AG04450 (cell line): ENCODE data around the gene AKT1S1. TPM values are rescaled to one million over a fixed set of nuclear protein-coding genes. Genes with fewer than 3 reads are reported as not detected.

ENCODE experiments used
- CTCF ChIA-PET: fragments of 300-600, 350-600 bp; formaldehyde crosslinking; extraction: SDS; loops from one replicate; lab custom pipeline; 2022; ENCODE audit warnings: antibody characterized with exemption, inconsistent platforms; lab: Charles Lee
- POLR2A ChIA-PET: fragments of 350-600 bp; formaldehyde crosslinking; extraction: SDS; loops from one replicate; lab custom pipeline; 2021; ENCODE audit warnings: antibody characterized with exemption, inconsistent platforms; lab: Yijun Ruan, JAX
- DNase-seq: peaks from one replicate; pipeline ENCODE4 v3.0.0-alpha.2; 2011; ENCODE audit warnings: low read depth, low spot score
- H3K27ac ChIP-seq: one replicate; pipeline ENCODE4 v1.5.1; 2012; ENCODE audit warnings: low read depth, low read length, control low read depth
- H3K27me3 ChIP-seq: one replicate; pipeline ENCODE4 v1.6.0; 2012; ENCODE audit warnings: low read length; ENCODE audit not compliant: control insufficient read depth, insufficient read depth
- H3K4me3 ChIP-seq: 2 replicates; pipeline ENCODE4 v1.5.1; 2011; ENCODE audit warnings: mild to moderate bottlenecking, low read depth, low read length, control low read depth
- H3K9me3 ChIP-seq: 2 replicates; pipeline ENCODE4 v1.5.1; 2012; ENCODE audit warnings: low read length; ENCODE audit not compliant: control insufficient read depth, insufficient read depth
- polyA plus RNA-seq: library from polyadenylated mRNA; depleted of rRNA; stranded (reverse); fragments of >200 nt; gene quantifications from 2 replicates; pipeline ENCODE4 v1.2.3, GENCODE V29; 2011
- TF ChIP-seq, protein P1 (sequence below): IDR thresholded peaks from 2 replicates; pipeline ENCODE4 v1.5.1; 2011; ENCODE audit warnings: low read depth, low read length, control low read depth, inconsistent platforms

Gene AKT1S1
- polyA plus RNA-seq, 1 experiment = 27.5 TPM

DNA sequence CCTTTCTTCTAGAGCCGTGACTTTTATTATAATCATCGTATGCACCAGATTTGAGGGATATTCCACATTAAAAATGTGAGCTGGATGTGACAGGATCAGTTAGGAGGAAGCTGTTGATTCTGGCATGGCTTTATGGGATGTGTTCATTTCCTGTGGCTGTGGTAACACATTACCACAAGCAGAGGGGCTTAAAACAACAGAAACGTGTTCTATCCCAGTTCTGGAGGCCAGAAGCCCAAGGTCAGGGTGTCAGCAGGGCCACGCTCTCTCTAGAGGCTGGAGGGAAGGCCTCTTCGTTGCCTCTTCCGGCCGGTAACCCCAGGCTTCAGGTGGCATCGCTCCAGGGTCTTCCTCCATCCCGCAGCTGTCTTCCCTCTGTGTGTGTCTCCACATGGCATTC, 44.6 kb downstream of the AKT1S1 start:
- Histone ChIP-seq H3K4me3 (no peak overlapping the region), H3K9me3 (no peaks in the 10 kb centered on the region; the same call in 1 of the 2 replicates), H3K27me3 (no peaks in the 10 kb centered on the region), H3K27ac (no peak overlapping the region)
- ChIA-PET POLR2A (no interaction called here), CTCF (no interaction called here)
- TF ChIP-seq, protein P1, sequence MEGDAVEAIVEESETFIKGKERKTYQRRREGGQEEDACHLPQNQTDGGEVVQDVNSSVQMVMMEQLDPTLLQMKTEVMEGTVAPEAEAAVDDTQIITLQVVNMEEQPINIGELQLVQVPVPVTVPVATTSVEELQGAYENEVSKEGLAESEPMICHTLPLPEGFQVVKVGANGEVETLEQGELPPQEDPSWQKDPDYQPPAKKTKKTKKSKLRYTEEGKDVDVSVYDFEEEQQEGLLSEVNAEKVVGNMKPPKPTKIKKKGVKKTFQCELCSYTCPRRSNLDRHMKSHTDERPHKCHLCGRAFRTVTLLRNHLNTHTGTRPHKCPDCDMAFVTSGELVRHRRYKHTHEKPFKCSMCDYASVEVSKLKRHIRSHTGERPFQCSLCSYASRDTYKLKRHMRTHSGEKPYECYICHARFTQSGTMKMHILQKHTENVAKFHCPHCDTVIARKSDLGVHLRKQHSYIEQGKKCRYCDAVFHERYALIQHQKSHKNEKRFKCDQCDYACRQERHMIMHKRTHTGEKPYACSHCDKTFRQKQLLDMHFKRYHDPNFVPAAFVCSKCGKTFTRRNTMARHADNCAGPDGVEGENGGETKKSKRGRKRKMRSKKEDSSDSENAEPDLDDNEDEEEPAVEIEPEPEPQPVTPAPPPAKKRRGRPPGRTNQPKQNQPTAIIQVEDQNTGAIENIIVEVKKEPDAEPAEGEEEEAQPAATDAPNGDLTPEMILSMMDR = no peak
- no peak for DNase-seq

DNA sequence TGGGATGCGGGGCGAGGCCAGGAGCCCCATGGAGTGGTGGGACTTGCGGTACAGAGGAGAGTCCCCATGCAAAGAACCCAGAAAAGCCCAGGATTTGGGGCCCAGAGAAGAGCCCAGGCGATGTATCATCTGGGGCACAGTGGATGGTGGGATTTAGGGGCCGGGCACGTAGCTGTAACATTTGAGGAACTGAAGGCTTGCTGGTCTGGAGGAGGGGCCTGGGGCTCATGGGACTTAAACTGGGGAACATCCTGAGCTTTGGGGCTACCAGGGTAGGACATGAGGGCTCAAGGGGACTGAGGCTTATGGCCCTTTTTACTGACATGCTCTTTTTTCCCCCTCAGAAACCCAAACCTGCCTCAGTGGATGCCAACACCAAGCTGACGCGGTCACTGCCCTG, 45.6 kb downstream of the AKT1S1 start:
- CTCF ChIA-PET = no interaction called here
- TF ChIP-seq, protein P1 = no peak

DNA sequence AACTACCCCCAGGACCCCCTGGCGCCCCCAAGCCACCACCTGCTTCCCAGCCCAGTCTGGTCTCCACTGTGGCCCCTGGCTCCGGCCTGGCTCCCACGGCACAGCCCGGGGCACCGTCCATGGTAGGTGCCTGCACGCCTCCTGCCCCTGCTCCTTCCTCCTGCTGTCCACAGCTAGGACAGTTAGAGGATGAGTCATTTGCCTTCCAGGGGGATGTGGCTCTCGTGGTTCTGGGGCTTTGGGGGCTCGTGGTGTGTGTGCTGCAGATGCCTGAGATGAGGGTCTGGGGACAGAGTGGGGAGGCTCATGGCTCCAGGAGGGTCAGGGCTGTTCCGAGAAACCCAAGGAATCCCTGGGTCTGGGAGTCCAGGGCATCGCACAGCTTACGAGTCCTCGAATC, 46.4 kb downstream of the AKT1S1 start:
- Histone ChIP-seq H3K9me3 (no peaks in the 10 kb centered on the region; the same call in 1 of the 2 replicates), H3K27me3 (no peaks in the 10 kb centered on the region), H3K27ac (no peak overlapping the region), H3K4me3 (no peak overlapping the region)
- no peak for DNase-seq
- TF ChIP-seq, protein P1 = no peak
- ChIA-PET POLR2A (no interaction called here), CTCF (no interaction called here)

More for the DNA sequence above, 45.6 kb downstream of the AKT1S1 start:
- Histone ChIP-seq H3K4me3 (no peak overlapping the region), H3K9me3 (no peaks in the 10 kb centered on the region; the same call in 1 of the 2 replicates), H3K27me3 (no peaks in the 10 kb centered on the region), H3K27ac (no peak overlapping the region)
- POLR2A ChIA-PET = no interaction called here
- DNase-seq = no peak

DNA sequence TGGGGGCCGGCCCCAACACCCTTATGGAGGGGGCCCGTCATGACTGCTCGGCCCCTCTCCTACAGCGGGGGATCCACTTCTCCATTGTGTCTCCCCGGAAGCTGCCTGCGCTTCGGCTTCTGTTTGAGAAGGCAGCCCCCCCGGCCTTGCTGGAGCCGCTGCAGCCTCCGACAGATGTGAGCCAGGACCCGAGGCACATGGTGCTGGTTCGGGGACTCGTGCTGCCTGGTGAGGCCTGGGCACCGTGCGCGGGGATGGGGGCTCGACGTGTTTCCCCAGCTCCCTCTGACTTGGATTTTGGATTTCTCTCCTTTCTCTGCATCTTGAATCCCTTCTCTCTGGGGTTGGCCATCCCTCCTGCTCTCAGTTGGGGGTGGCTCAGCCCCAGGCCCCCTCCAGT, 47.4 kb downstream of the AKT1S1 start:
- no peak overlapping the region for H3K27ac ChIP-seq
- TF ChIP-seq, protein P1 = no peak
- H3K27me3 ChIP-seq = no peaks in the 10 kb centered on the region
- H3K9me3 ChIP-seq = no peaks in the 10 kb centered on the region; the same call in 1 of the 2 replicates
- CTCF ChIA-PET = no interaction called here
- POLR2A ChIA-PET = no interaction called here
- no peak overlapping the region for H3K4me3 ChIP-seq
- no peak for DNase-seq

DNA sequence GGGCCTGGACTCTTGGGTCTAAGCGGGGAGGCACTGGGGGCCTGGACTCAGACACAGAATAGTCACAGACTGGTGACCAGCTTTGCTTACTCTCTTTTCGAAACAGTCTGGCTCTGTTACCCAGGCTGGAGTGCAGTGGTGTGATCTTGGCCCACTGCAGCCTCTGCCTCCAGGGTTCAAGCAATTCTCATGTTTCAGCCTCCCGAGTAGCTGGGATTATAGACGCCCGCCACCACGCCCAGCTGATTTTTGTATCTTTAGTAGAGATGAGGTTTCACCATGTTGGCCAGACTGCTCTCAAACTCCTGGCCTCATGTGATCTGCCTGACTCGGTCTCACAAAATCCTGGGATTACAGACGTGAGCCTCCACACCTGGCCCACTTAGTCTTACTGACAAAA, 48.0 kb downstream of the AKT1S1 start:
- POLR2A ChIA-PET = no interaction called here
- H3K4me3 ChIP-seq = no peak overlapping the region
- no peak for DNase-seq
- TF ChIP-seq, protein P1 = no peak
- no peak overlapping the region for H3K27ac ChIP-seq
- CTCF ChIA-PET = no interaction called here
- H3K9me3 ChIP-seq = no peaks in the 10 kb centered on the region; the same call in 1 of the 2 replicates
- H3K27me3 ChIP-seq = no peaks in the 10 kb centered on the region
